HL-60/S4 treated with retinoic acid at 250 ng/mL for 4 days and 3 days (cell line): ENCODE results near the gene SIGLEC14.
"Not testable (repeated sequence)": the region's sequence is repeated elsewhere in the genome, so short reads cannot be mapped to it uniquely, and the experiment has no call there.

Experiments used
- in situ Hi-C: fragments of 300-500 bp; cut with MboI; formaldehyde crosslinking; loops from 2 replicates; pipeline ENCODE4 v1.7.0; 2022; ENCODE audit warnings: low sequenced_read_pairs

SIGLEC14 gene

DNA sequence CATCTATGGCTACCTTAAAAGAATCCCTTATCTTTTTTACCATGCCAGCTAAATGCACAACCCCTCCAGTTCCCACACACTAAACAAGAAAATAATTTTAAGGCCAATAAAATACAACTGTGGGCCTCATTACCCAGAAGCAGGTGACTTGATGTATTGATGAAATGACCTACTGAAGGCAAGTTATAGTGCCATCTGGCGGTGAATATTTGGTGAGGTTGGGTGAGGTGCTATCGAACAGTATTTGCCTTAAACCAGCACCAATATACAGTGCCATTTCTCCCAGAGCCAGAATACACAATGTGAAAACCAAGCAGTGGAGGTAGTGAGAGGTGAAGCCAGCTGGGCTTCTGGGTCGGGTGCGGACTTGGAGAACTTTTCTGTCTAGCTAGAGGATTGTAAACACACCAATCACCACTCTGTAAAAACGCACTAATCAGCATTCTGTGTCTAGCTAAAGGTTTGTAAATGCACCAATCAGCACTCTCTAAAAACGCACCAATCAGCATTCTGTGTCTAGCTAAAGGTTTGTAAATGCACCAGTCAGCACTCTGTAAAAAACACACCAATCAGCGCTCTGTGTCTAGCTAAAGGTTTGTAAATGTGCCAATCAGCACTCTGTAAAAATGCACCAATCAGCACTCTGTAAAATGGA, 29.4 kb upstream of the SIGLEC14 start:
- in situ Hi-C loops = not testable (repeated sequence)

DNA sequence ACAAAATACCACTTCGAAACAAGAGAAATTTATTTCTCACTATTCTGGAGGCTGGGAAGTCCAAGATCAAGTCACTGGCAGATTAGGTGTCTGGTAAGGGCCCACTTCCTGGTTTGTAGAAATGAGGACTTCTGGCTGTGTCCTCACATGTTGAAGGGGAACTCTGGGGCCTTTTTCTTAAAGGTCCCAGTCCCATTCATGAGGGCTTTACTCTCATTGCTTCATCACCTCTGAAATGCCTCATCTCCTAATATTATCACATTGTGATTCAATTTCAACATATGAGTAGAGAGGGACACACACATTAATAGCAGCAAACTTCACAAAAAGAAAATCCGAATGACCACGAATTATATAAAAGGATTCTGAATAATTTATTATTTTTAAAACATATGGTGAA, 21.6 kb upstream of the SIGLEC14 start:
- in situ Hi-C loops = loop anchor here (25.0 kb wide), 1 partner anchor 506 kb away; no protein-coding TSS in a partner anchor

DNA sequence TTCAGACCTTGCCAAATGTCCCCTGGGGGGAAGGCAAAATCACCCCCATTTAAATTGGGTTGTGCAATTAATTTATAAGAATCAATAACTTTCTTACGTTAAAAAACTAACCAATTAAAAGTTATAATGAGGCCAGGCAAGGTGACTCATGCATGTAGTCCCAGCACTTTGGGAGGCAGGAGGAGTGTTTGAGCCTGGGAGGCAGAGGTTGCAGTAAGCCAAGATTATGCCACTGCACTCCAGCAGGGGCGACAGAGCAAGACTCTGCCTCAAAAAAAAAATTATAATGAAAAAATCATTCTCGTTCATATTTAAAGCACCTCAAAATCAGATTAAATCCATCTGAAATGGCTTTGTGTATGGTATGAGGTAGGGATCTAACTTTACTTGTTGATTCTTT, 18.4 kb upstream of the SIGLEC14 start:
- in situ Hi-C loops = loop anchor here (25.0 kb wide), 1 partner anchor 503 kb away; no protein-coding TSS in a partner anchor

DNA sequence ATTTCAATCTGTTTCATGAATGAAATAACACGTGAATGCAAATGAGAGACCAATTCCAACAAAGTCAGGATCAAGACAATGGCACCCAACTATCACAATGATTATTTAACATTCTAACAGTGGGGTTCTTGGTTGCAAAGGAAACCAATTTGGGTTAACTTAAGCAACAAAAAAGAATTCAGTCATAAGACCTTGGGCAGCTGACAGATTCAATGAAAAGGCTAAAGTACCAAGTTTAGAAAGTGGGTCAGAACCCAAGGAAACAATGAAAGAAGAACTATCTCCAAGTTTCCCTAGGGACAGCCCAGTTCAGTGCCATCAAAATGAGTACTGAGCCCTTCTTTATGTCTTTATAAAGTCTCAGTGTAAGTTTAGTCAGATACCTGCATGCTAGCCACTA, 17.5 kb upstream of the SIGLEC14 start:
- in situ Hi-C loops = loop anchor here (25.0 kb wide), 1 partner anchor 502 kb away; no protein-coding TSS in a partner anchor

DNA sequence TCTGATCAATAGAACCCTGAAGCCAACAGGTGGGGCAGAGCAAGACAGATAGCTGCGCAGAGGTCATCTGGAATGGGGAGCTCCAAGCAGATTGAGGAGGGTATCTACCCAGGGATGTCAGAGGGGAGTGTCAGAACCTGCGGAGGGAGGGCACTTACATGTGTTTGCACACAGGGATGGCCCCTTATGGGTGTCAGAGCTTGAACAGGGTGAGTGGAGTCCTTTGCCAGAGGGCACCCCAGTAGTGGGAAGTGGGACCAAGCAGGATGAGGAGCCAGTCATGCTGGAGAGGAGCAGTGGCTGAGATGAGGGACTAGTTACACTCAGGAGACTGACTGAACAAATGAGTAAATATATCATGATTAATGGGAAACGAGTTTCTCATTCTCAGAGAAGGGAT, 17.0 kb upstream of the SIGLEC14 start:
- in situ Hi-C loops = loop anchor here (25.0 kb wide), 1 partner anchor 501 kb away; no protein-coding TSS in a partner anchor

DNA sequence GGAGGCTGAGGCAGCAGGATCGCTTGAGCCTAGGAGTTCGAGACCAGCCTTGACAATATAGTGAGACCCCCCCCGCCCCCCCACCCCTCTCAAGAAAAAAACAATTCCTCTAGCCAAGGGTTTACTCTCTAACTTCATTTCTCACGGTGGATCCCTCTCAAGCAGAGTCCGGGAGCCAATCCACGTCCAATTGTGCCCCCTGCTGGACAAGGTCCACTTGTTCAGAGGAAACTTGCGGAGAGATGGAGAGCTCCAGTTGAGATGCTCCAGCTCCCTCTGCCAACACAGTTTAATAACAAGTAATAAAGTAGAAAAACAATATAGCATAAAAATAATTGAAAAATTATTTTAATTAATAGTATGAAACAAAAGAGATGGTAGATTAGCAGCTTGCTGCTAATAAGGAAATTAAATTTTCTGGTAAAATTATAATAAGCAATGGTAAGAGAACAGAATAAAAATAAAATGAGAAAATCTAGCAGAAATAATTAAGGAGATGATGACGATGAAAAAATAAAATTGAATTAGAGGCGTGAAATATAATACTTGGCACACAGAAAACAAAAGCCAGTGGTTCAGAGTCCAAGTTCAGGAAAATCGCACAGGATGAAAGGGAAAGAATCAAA, 14.5 kb upstream of the SIGLEC14 start:
- in situ Hi-C loops = loop anchor here (25.0 kb wide), 1 partner anchor 499 kb away; no protein-coding TSS in a partner anchor

DNA sequence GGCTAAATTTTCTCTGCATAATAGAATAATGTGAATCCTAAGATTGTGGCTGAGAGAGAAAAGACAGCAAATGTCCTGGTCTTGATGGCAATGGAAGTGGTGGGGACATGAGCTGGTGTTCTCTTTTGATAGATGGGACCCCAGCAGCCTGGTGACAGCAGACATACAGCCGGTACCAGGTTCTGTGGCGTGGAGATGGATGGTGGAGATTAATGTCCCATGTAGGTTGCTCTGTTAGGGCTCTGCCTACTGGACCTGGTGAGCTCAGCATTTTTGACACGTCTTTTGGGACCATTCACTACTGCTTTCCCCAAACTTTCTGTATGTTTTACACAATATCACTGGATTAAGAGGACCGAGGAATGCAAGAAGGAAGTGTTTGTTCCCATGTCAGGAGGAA, 8.2 kb upstream of the SIGLEC14 start:
- in situ Hi-C loops = loop anchor here (25.0 kb wide), 1 partner anchor 492 kb away; no protein-coding TSS in a partner anchor

DNA sequence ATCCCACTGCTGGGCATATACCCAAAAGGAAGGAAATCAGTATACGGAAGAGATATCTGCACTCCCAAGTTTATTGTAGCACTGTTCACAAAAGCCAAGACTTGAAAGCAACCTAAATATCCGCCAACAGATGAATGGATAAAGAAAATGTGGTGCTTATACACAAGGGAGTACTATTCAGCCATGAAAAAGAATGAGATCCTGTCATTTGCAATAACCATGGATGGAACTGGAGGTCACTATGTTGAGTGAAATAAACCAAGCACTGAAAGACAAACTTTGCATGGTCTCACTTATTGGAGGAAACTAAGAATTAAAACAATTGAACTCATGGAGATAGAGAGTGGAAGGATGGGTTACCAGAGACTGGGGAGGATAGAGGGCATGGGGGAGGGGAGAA, 6.5 kb upstream of the SIGLEC14 start:
- in situ Hi-C loops = loop anchor here (25.0 kb wide), 1 partner anchor 491 kb away; no protein-coding TSS in a partner anchor

DNA sequence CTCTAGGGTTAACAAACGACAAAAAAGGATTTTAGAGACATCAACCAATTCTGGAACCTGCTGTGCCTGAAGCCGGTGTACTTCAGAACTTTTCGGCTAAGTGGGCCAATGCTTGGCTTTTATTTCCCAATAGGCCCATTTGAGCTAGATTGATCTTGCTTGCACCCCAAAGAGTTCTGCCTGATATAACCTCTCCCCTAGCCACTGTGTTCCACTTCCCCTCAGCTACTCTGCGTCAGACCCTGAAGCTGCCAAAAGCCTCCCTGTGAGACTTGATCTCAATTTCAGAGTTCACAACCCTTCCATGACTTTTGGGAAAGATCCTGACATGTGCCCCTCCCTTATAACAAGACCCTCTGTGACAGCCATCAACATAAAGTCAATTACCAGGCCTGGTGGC, 5.6 kb upstream of the SIGLEC14 start:
- in situ Hi-C loops = loop anchor here (25.0 kb wide), 1 partner anchor 490 kb away; no protein-coding TSS in a partner anchor

DNA sequence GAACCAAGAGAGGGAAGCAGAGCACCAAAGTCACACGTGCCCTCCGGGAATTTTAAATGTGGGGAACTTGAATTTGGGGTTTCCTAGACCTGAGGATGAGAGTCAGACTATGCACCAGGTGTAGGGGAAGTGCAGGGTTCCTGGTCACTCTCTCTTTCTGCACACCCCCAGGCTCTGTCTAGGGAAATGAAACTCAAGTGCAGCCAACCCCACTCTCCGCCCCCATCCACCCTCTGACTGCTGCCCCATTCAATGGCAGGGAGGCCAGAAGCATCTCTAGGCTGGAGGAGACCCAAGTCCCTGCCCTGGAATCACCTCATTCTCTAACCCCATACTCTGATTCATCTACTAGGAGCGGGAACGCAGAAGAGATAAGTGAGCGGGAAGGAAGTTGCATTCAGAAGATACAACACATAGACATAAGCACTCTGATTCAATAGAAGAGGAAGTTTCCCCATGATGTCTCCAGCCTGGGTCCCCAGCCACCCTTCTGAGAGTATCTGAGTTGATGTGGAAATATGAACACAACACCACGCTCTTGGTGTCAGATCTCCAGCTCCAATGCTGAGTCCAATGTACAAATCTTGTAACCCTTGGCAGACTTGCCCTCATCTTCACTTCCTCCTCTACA, 4.7 kb upstream of the SIGLEC14 start:
- in situ Hi-C loops = loop anchor here (25.0 kb wide), 1 partner anchor 489 kb away; no protein-coding TSS in a partner anchor

DNA sequence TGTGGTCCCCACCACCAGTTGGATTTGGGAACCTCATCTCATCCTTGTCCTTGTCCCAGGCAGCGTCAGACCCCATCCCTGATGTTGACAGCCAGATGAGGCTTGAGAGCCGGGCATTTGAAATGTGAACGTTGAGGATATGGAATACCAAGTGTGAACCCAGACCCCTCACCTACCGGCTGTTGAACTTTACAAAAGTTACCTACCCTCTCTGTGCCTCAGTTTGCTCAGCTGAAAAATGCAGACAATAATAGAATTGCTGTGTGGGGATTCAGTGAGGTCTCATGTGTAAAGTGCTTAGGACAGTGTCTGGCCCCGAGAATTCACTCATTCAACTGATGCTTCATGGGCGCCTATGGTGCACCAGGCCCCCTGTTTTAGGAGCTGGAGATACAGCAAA, 693 bp upstream of the SIGLEC14 start:
- in situ Hi-C loops = no loop called here

DNA sequence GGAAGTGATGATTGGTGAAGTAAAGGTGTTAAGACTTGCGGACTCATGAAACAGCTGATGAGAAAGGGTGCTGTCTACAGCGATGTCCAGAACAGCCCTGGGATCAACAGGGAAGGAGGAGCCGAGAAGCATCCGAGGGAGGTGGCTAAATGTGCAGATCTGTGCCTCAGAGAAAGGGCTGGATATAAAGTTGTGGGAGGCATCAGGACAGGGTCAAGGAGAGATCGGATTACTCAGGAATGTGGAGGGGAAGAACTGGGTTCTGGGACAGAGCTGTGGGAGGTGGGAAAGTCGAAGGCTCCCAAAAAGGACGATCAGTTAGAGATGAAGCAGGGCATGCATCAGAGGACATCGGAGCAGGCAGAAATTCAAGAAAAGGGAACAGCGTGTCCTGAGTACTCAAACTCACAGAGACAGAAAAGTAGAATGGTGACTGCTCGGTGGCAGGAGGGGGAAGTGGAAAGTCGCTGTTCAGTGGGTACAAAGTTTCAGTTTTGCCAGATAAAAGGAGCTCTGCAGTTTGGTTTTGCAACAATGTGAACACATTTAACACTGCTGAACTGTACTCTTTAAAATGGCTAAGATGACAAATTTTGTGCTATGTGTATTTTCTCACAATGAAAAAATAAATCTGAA, 1.9 kb downstream of the SIGLEC14 start:
- in situ Hi-C loops = no loop called here

DNA sequence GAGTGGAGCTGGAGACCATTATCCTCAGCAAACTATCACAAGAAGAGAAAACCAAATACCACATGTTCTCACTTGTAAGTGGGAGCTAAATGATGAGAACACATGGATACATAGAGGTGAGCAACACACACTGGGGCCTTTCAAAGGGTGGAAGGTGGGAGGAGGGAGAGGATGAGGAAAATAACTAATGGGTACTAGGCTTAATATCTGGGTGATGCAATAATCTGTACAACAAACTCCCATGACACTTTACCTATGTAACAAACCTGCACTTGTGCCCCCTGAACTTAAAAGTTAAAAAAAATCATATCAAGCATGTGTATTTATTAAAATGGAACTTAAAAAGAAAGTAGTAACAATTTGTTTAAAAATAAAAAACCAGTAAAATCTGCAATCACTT, 5.0 kb downstream of the SIGLEC14 start:
- in situ Hi-C loops = no loop called here

DNA sequence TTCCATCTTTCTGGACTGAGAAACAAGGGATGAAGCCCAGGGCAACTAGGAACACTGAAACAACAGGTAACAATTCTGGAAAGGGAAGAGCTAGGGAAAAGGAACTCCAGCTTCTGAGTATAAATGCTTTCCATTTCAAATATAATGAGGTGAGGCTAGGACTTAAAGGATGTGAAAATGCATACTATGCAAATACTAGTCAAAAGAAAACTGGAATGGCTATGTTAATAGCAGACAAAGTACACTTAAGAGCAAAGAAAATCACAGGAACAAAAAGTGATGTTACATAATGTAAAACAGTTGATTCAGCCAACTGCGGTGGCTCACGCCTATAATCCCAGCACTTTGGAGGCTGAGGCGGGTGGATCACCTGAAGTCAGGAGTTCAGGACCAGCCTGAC, 6.2 kb downstream of the SIGLEC14 start:
- in situ Hi-C loops = no loop called here

DNA sequence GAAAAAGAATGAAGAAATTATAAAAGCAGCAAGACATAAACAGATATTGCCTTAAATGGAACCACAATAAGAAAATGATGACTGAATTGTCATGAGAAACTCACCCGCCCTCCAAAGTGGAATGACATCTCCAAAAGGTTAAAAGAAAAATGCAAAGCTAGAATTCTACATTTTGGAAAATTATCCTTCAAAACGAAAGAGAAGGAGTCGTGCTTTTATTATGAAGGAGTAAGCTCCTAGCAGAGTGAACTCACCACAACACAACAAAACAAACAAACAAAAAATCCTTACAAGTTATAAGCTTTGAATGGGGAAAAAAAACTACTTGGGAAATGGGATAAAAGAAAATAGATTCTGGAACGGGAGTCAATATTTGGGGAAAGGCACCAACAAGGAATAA, 6.7 kb downstream of the SIGLEC14 start:
- in situ Hi-C loops = no loop called here

DNA sequence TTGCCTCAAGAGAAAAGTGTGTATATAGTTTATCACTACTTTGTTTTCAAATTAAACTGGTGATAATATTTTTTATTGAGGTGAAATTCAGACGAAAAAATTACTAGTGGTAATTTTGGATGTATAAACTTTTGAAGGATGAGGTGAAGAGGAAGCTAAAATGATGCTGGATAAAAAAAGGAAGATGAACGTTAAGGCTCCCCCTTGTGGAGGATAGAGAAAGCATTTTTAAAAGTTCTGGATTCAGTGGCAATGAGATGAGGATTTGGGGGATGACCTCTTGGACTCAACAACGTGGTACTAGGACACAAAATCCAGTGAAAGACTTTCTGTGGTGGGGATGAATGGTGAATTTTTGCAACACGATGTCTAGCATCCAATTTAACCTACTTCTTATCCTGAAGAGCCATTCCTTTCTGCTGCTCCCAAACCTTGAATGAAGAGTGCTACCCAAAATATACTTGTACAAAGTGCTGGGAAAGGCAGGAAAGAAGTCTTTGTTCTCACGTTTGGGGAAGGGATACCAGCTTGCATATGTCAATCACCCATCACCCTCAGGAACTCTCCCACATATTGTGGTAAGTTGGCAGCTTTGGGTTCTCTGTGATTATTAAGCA, 9.2 kb downstream of the SIGLEC14 start:
- in situ Hi-C loops = no loop called here

DNA sequence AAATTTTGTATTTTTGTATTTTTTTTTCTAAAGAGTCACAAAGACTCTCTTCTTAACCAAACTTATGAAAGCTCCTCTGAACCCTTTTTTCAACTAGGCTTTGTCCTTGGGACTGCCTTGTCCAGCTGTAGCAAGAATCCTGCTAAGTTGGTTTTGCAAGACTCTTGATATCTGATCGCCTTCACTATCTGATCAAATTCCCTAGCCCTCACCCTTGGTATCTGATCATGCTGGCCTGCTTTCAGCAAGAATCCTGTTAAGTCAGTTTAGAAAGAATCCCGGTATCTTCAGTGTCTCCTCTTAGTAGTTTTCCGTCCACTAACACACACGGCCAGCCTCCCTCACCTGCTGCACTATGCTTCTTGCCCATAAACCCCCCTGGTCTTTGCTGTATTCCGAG, 14.5 kb downstream of the SIGLEC14 start:
- in situ Hi-C loops = no loop called here

DNA sequence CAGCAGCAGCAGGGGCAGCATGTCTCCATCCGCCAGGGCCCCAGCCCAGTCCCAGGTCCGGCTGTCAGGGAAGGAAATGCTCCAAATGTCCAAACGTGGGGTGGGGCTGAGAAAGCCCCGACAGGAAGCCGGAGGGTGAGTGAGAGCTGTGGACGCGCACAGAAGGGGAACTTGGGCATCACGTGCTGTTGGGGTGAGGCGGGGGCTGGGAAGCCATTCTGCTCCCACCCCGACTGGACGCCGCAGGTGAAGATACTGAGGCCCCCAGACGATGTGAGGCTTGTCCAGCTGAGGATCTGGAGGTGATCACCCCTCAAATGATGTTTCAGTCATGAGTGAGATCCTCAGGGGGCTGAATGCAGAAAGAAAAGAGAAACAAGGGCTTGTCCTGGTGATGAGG, 16.3 kb downstream of the SIGLEC14 start, which contains the start of gene SIGLEC5:
SIGLEC5 (minus strand) TSS at position 87 of the 400 bp plus-strand sequence; CDS start at position 21, 66 bp downstream.
- in situ Hi-C loops = not testable (repeated sequence)

DNA sequence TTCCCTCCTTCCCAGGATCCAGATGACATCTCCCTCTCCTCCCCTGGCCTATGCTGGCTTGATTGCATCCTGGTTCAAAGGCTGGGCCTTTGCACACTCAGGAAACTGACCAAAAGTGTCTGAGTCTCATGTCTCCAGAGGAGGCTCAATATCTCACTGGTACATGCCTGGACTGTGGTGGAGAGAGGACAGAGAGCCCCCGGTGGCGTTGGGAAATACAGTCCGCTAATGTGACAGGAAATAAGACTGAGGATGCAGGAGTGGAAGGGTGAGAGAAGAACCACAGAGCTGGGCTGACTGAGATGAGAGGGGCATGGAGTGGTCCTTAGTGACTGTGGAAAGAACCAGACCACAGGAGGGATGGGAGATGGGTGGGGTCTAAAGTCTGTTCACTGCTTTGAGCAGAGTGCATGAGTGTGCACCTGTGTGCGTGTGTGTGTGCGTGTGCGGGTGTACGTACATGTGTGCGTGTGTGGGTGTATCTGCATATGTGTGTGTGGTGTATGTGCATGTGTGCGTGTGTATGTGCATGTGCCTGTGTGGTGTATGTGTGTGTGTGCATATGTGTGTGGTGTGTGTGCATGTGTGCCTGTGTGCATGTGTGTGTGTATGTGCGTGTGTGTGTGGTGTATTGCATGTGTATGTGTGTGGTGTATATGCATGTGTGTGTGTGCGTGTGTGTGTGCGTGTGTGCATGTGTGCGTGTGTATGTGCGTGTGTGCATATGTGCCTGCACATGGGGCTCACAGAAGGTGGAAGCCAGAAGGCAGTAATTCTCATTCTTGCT, 18.3 kb downstream of the SIGLEC14 start:
- in situ Hi-C loops = no loop called here
